Middle frontal gyrus (tissue), 1 donor: ENCODE measurements around the gene LRPAP1.

Experiments
- DNase-seq: peaks from one replicate; pipeline ENCODE4 v3.0.0-alpha.2; 2015; ENCODE audit warnings: low spot score; ENCODE audit errors: extremely low spot score

LRPAP1 gene

DNA sequence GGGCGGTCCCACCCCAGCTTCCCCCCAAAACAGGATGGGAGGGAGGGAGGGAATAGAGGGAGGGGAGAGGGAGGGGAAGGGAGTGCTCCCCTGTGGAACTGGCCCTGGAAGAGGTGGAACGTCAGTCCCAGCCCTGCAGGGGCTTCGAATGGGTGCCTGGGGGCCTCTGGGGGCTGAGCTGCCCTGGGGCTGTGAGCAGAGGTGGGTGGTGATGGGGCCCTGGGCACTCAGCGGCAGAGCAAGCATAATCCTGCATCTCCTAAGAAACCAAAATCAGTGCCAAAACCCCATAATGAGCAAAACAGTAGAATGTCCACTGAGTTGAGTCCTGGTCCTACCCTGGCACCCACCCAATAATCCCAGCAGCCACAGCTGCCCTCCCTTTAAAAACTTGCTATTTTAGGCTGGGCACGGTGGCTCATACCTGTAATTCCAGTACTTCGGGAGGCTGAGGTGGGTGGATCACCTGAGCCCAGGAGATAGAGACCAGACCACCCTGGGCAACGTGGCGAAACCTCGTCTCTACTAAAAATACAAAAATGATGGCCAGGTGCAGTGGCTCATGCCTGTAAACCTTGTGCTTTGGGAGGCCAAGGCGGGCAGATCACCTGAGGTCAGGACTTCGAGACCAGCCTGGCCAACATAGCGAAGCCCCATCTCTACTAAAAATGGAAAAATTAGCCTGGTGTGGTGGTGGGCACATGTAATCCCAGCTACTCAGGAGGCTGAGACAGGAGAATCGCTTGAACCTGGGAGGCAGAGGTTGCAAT lies 58.0 kb downstream of the LRPAP1 start:
- DNase-seq, result no peak

DNA sequence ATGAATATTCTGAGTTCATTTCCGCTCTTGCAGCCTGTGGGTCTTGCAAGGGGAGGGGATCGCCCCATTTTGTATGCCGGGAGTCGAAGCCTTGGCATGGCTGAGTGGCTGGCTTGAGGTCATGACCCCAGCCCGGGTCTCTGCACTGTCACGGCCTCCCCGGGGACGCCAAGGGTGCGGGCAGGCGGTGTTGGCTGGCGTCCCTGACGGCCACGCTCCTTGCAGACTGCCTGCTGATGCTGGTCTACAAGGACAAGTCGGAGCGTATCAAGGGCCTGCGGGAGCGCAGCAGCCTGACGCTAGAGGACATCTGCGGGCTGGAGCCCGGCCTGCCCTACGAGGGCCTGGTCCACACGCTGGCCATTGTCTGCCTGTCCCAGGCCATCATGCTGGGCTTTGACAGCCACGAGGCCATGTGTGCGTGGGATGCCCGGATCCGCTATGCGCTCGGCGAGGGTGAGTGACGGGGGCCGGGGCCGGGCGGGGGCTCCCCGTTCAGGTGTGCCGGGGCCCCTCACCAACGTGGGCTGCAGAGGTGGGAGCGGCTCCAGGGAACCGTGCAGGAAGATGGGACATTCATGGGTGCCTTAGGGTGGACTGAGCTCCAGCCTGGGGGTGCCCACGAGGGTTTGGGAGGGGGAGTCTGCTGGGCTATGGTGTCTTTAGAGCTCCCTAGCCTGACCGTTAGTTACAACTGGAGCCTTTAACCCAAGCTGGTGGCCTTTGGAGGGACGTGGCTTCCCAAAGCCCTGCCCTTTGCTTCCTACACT lies 58.9 kb downstream of the LRPAP1 start:
- DNase-seq, result no peak

- DNase-seq, result no peak
These were observed 59.6 kb downstream of the LRPAP1 start for GRCh38 chr4:3472411-3473141.

- no peak for DNase-seq
These were observed 60.3 kb downstream of the LRPAP1 start for GRCh38 chr4:3471886-3472285.

- DNase-seq, result no peak
These were observed 61.0 kb downstream of the LRPAP1 start for GRCh38 chr4:3471098-3471760.

DNA sequence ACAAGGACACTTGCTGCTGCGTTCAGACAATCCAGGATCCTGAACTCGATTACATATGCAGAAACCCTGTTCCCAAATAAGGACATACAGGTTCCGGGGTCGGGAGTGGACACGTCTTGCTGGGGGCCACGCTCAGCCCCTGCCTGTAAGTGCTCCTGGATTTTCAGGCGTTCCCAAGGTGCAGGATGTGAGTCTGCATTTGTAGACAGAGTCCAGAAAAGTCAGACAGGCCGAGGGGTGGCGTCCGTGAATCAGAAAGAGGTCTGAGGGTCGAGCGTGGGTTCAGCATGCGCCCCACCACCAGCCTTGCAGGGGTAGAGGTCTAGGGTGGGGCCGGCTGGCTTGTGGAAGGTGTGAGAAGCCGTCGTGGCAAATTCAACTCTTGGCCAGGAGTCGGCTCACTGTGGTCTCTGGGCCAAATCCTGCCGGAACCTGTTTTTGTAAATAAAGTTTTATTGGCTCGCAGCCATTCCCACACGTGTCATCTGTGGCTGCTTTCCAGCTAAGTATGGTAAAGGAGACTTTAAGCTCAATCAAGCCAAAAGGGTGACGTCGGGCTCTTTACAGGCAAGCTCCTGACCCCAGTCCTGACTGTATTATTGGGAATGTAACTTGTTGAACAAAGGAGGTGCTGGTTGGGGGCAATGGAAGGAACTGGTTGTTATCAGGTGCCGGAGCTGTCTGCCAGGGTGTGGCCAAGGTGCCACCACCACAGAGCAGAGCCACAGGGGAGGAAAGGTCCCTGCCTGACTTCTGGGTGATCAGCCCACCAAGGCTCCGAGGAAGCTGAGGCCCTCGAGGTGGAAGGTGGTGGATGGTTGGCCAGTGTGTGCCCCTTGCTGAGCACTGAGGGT lies 61.8 kb downstream of the LRPAP1 start:
- DNase-seq, result no peak

DNA sequence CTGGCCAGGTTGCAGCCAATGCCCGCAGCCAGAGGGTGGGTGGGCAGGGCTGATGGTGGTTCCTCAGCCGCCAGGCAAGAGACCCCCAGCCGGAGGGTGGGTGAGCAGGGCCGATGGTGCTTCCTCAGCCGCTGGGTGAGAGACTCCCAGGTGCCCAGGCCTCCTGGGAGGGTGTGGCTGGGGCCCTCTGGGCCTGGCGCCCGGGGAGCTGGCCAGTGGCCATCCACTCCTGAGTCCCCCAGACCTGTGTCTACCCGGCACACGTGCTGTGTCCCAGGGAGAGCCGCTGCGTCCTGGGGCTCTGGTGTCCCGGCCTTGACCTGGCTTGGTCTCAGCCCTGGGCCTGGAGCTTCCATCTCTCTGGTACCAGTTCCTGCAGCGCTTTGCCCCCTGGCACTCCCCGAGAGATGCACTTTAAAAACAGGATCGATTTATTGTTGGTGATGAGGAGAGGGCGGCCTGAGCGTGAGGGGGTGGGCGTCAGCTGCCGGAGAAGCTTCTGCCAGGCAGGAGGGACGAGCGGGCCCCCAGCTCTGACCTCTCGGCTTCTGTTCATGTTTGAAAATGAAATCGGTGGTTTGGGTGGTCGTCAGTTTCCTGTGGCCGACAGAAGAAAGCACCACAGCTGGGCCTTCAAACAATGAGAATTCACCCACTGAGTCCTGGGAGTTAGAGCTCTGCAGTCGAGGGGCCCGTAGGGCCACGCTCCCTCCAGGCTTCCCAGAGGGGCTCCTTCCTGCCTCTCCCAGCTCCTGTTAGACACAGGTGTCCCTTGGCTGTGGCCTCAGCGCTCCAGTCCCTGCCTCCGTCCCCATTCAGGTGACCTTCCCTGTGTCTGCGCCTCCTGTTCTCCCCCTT lies 62.6 kb downstream of the LRPAP1 start:
- no peak for DNase-seq

- DNase-seq, result no peak
These were observed 63.4 kb downstream of the LRPAP1 start for GRCh38 chr4:3468804-3469203.

- DNase-seq, result no peak
These were observed 64.1 kb downstream of the LRPAP1 start for GRCh38 chr4:3468154-3468553.

DNA sequence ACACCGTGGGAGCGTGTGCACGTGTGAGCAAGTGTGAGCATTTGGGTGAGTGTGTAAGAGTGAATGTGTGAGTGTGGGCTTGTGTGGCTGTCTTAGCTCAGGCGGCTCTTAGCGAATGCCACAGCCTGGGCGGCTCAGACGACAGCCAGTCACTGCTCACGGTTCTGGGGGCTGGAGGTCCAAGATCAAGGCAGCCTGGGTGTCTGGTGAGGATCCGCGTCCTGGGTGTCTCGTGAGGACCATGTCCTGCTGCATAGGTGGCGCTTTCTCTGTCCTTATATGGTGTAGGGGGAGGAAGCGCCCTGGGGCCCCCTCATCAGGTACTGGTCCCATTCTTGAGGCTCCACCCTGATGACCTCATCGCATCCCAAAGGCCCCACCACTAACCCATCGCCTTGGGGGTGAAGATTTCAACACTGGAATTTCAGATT lies 64.6 kb downstream of the LRPAP1 start:
- DNase-seq, result no peak

DNA sequence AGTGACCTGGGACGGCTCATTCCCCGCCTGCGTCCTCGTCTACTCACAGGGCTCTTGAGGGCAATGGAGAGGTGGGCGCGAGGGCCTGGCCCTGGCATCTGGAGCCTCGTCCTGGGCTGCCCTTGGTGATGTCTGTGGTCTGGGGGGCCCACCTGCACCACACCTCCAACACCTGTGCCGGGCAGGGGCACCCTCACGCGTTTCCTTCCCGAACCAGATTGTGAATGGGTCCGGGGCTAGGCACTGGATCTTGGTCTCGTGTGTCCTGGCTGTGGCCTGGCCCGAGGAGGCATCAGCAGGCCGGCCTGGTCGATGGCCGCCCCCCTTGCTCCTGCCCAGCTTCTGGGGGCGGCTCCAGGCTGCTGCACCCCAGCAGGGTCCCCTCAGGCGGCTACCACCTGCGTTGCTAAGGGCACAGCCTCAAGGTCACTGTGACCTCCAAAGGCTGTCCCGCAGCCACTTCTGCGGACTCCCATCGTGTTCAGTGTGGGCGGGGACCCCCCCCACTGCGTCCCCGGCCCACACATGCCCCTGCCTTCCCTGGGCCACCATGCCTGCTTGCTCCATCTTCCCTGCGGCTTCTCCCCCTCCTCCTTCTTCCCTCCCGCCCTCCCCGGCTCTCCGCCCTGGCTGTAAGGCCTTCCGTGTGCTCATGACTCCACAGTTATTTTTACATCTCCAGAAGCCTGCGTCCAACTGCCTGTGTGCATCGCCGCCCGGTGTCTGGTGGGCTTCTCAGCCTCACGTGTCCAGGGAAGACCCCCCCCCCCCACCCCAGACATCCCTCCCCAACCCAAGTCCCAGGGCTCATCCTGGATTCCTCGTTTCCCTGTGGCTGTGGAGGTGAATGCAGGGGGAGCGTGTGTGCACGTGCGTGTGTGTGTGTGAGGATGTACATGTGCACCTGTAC lies 65.3 kb downstream of the LRPAP1 start:
- DNase-seq, result no peak

GRCh38 chr4:3465698-3466671 lies 66.2 kb downstream of the LRPAP1 start:
- no peak for DNase-seq

- no peak for DNase-seq
These were observed 67.1 kb downstream of the LRPAP1 start for GRCh38 chr4:3464911-3465697.

GRCh38 chr4:3464349-3464905 lies 67.8 kb downstream of the LRPAP1 start:
- no peak for DNase-seq

DNA sequence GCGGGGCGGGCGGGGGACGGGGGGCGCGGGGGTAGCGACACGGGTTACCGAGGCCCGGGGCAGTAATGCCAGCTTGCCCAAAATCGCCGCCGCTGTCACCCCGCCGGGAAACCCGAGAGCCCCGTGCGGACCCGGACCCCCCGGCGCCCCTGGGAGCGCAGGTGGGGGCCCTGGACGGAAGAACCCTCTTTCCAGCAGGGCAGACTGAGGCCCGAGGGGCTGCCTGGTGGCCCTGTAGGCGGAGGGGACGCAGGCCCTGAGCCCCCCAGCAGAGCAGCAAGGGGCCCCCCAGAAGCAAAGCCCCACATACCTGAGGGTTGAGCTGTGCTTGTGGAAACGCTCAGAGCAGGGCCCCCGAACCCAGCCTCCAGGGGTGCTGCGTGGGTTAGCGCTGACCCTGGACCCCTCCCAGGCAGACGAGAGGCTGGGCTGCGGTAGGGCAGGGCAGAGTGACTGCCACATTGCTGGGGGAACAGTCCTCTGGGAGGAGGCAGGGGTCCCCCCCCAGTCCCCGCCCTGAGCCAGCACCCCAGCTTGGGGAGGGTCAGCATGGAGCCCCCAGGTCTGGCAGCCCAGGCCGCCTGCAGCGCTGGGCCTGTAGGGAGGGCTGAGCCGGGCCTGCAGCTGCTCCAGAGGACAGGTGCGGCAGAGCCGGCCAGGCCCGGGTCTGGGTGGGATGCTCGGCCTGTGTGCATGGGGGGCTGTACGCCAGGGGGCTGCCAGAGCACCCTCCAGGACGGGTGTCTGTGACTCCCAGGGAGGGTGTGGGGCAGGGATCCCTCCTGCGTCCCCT lies 68.5 kb downstream of the LRPAP1 start:
- DNase-seq, result no peak
